Measurements from ENCODE around the gene FAM43A.

FAM43A gene, protein sequence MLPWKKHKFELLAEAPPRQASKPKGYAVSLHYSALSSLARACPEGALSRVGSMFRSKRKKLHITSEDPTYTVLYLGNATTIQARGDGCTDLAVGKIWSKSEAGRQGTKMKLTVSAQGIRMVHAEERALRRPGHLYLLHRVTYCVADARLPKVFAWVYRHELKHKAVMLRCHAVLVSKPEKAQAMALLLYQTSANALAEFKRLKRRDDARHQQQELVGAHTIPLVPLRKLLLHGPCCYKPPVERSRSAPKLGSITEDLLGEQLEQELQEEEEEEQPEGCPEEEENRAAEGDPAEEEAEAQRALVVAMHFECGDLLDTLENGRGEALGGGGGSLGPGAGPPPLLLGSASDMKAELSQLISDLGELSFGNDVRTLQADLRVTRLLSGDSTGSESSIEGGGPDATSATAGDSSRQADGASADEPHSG

DNA sequence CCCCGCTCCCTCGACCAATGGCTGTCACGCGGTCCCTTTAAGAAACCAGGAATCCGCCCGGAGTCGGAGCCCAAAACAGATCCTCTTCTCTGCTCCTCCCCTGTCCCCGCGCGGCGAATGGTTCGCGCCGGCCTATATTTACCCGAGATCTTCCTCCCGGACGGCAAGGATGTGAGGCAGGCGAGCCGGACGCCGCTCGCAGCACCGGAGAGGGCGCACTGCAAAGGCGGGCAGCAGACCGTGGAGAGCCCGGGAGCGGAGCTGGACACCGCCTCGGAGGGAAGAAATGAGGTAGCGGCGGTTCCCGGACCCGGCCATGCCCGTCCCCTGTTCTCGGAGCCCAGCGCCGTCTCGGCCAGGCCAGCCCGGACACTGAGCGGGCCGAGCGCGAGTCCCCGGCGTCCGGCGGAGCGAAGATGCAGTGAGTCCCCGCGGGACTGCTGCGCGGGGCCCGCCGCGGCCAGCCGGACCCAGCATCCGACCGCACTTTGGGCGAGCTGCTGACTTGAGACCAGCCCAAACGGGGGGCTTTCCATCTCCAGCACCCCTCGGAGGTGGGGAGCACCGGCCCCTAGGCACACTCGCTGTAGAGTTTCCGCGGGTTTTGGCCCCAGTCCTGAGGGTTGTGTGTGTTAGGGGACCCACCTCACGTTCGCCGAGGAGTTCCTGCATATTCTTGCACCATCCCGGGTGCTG is at the start of gene FAM43A:
TSS of gene FAM43A (plus strand) at position 166 of the 696 bp plus-strand sequence. CDS start 944 bp downstream, outside the sequence.
- H3K4me3 ChIP-seq (ENCODE audit: low read depth, low read length) = peak within 1 kb of the TSS; percentile 86
- DNase-seq (ENCODE audit: low read depth, low spot score) = peak; percentile 98
- in situ Hi-C loops (cut with HindIII; ENCODE audit: low sequenced_read_pairs) = loop anchor here (10.0 kb wide), 1 partner anchor 569 kb away; no protein-coding TSS in a partner anchor
- TF ChIP-seq, protein P1, sequence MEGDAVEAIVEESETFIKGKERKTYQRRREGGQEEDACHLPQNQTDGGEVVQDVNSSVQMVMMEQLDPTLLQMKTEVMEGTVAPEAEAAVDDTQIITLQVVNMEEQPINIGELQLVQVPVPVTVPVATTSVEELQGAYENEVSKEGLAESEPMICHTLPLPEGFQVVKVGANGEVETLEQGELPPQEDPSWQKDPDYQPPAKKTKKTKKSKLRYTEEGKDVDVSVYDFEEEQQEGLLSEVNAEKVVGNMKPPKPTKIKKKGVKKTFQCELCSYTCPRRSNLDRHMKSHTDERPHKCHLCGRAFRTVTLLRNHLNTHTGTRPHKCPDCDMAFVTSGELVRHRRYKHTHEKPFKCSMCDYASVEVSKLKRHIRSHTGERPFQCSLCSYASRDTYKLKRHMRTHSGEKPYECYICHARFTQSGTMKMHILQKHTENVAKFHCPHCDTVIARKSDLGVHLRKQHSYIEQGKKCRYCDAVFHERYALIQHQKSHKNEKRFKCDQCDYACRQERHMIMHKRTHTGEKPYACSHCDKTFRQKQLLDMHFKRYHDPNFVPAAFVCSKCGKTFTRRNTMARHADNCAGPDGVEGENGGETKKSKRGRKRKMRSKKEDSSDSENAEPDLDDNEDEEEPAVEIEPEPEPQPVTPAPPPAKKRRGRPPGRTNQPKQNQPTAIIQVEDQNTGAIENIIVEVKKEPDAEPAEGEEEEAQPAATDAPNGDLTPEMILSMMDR (IDR thresholded peaks at IDR 0.05; ENCODE audit: low read depth, low read length) = peak; percentile 40

DNA sequence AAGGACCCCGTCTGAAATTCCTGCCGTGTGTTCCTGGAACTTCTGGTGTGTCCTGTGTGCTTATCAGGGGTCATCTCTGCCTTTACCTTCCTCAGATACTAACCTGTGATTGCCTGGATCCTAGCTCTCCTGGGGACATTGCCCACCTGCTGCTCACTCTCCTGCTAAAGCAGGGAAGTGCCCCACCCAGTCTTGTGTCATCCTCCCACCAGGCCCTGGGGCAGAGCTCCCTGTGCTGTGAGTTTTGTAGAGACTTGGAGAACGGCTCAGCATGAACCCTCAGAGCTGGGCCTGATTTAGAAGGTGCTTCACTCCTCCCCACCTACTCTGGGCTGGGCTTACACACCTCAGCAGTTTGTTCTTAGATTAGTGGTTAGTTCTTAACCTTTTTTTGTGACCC is 48.6 kb upstream of the FAM43A start:
- TF ChIP-seq, protein P1 (IDR thresholded peaks at IDR 0.05; ENCODE audit: low read depth, low read length) = no peak
- DNase-seq (ENCODE audit: low read depth, low spot score) = no peak
- in situ Hi-C loops (cut with HindIII; ENCODE audit: low sequenced_read_pairs) = no loop called here

DNA sequence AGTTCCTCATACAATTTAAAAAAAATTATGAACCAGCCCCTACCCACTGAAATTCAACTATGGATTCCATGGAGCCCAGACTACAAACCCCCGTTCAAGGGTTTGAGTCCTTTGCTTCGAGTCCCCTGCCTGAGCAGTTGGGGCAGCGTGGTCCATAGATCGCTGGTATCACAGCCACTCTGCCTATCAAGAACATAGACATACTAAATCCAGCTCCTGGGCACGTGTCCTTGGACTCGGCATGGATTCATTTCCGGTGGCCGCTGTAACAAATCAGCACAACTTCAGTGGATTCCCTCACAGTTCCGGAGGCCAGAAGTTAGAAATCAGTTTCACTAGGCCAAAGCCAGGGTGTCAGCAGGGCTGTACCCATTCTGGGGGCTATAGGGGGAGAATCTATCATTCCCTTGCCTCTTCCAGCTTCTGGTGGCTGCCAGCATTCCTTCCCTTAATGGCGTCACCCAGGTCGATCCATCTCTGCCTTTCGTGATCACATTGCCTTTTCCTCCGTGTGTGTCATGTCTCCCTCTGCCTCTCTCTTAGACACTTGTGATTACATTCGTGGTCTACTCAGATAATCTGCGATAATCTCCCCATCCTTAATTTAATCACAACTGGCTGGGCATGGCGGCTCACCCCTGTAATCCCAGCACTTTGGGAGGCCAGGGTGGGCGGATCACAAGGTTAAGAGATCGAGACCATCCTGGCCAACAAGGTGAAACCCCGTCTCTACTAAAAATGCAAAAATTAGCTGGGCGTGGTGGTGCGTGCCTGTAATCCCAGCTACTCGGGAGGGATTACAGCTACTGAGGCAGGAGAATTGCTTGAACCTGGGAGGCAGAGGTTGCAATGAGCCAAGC is 47.9 kb upstream of the FAM43A start:
- no peak overlapping the region for H3K4me3 ChIP-seq (ENCODE audit: low read depth, low read length)
- TF ChIP-seq, protein P1 (IDR thresholded peaks at IDR 0.05; ENCODE audit: low read depth, low read length) = no peak
- DNase-seq (ENCODE audit: low read depth, low spot score) = no peak
- in situ Hi-C loops (cut with HindIII; ENCODE audit: low sequenced_read_pairs) = no loop called here

More for the DNA sequence above, 48.6 kb upstream of the FAM43A start:
- H3K4me3 ChIP-seq (ENCODE audit: low read depth, low read length) = no peak overlapping the region

DNA sequence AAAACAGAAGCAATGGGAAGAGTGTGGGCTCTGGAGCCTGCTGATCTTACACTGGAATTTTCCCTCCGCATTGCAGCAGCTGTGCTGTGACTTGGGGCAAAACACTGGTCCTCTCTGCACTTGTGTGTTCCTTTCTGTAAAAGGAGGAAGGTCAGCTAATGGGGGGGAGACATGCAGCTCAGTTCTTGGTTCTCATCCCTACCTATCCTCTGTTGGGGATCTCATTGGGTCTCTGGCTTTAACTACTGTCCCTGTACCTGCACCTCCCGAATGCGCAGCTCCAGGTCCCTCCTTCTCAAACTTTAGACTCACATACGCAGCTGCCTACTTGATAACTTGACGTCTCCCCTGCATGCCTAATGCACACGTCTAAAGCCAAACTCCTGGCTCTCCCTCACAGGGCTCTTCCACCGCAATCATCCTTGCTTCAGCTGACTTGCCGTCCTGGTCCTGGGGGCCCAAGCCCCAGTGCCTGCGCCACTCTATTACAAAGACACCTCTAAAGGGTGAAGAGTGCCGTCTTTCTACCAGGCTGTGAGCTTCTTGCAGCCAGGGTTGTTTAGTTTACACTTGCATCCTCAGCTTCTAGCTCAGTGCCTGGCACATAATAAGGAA is 46.6 kb upstream of the FAM43A start:
- DNase-seq (ENCODE audit: low read depth, low spot score) = no peak
- in situ Hi-C loops (cut with HindIII; ENCODE audit: low sequenced_read_pairs) = no loop called here
- TF ChIP-seq, protein P1 (IDR thresholded peaks at IDR 0.05; ENCODE audit: low read depth, low read length) = no peak
- no peak overlapping the region for H3K4me3 ChIP-seq (ENCODE audit: low read depth, low read length)

DNA sequence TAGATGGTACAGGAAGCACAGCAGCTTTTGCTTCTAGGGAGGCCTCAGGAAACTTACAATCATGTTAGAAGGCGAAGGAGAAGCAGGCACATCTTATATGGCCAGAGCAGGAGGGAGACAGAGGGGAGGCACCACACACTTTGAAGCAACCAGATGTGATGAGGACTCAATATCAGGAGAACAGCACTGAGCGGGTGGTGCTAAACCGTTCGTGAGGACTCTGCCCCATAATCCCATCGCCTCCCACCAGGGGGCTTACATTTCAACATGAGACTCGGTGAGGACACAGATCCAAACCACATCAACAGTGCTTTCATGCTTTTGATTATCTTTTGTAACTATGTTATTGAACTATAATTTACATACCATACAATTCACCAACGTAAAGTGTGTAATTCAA is 44.9 kb upstream of the FAM43A start:
- in situ Hi-C loops (cut with HindIII; ENCODE audit: low sequenced_read_pairs) = no loop called here
- peak; percentile 46 for DNase-seq (ENCODE audit: low read depth, low spot score)
- TF ChIP-seq, protein P1 (IDR thresholded peaks at IDR 0.05; ENCODE audit: low read depth, low read length) = peak; percentile 47
- no peak overlapping the region for H3K4me3 ChIP-seq (ENCODE audit: low read depth, low read length)

DNA sequence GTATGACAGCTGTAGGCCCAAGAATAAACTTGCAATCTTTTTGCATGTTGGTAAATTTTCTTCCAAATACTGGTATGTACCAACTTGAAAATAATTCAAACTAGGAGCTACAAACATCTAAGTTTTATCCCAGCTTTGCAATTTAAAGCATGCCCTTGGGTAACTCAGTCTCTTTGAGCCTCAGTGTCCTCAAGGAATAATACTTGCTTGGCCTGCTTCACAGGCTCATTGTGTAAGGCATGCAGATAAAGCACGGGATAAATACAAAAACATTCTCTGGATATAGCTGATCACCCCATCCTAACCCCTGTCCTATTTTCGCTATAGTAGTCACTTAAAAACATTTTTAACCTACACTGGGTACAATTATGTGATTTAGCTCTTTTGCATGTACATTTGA is 42.9 kb upstream of the FAM43A start:
- TF ChIP-seq, protein P1 (IDR thresholded peaks at IDR 0.05; ENCODE audit: low read depth, low read length) = no peak
- H3K4me3 ChIP-seq (ENCODE audit: low read depth, low read length) = no peak overlapping the region
- DNase-seq (ENCODE audit: low read depth, low spot score) = no peak
- in situ Hi-C loops (cut with HindIII; ENCODE audit: low sequenced_read_pairs) = no loop called here

All from astrocyte of the spinal cord (primary cell).